ENCODE data around the gene TKT. TPM values are rescaled to one million over a fixed set of nuclear protein-coding genes. Genes with fewer than 3 reads are reported as not detected.

TKT gene
- total RNA-seq, 4 donors from 2014 or later, result 497 to 698 (median 627) TPM

GRCh38 chr3:53230041-53230621 lies 25.7 kb downstream of the TKT start:
- no peaks in the 10 kb centered on the region for H3K9me3 ChIP-seq
- H3K4me1 ChIP-seq, result no peaks in the 10 kb centered on the region
- no peaks in the 10 kb centered on the region for H3K27me3 ChIP-seq
- H3K27ac ChIP-seq, result no peak overlapping the region
- WGBS, 2 donors, result 85 to 92% methylated on average over 11 of the region's 16 CpGs
- TF ChIP-seq POLR2A (IDR thresholded peaks at IDR 0.05), result no peak
- TF ChIP-seq CTCF (IDR thresholded peaks at IDR 0.05), result no peak
- no peak overlapping the region for H3K4me3 ChIP-seq
- intact Hi-C loops (cut with DNase I), result no loop called here
- no peak for DNase-seq
- H3K36me3 ChIP-seq, result peaks cover 79 to 100% (median 95%) of the 10 kb centered on the region in 3 donors

GRCh38 chr3:53229606-53230005 lies 26.2 kb downstream of the TKT start:
- Histone ChIP-seq H3K27me3 (no peaks in the 10 kb centered on the region), H3K4me3 (no peak overlapping the region), H3K9me3 (no peaks in the 10 kb centered on the region), H3K27ac (no peak overlapping the region), H3K4me1 (no peaks in the 10 kb centered on the region), H3K36me3 (peaks cover 79 to 100% (median 96%) of the 10 kb centered on the region in 3 donors)
- no peak for DNase-seq
- intact Hi-C loops (cut with DNase I), result no loop called here
- no peak for TF ChIP-seq POLR2A (IDR thresholded peaks at IDR 0.05)
- no peak for TF ChIP-seq CTCF (IDR thresholded peaks at IDR 0.05)
- WGBS, 2 donors, result 100% methylated on average over 1 of the region's 2 CpGs

GRCh38 chr3:53229171-53229570 lies 26.7 kb downstream of the TKT start:
- Histone ChIP-seq H3K4me3 (no peak overlapping the region), H3K27me3 (no peaks in the 10 kb centered on the region), H3K4me1 (no peaks in the 10 kb centered on the region), H3K27ac (no peak overlapping the region), H3K9me3 (no peaks in the 10 kb centered on the region), H3K36me3 (peaks cover 79 to 100% (median 96%) of the 10 kb centered on the region in 3 donors)
- no peak for DNase-seq
- 95 to 100% methylated on average over 4 to 14 of the region's 14 CpGs for WGBS, 2 donors
- TF ChIP-seq POLR2A (IDR thresholded peaks at IDR 0.05) (no peak), CTCF (IDR thresholded peaks at IDR 0.05) (no peak)
- intact Hi-C loops (cut with DNase I), result no loop called here

GRCh38 chr3:53227993-53228885 lies 27.6 kb downstream of the TKT start:
- Histone ChIP-seq H3K36me3 (peaks cover 73 to 100% (median 97%) of the 10 kb centered on the region in 3 donors), H3K4me1 (no peaks in the 10 kb centered on the region), H3K27me3 (no peaks in the 10 kb centered on the region), H3K4me3 (no peak overlapping the region), H3K27ac (no peak overlapping the region), H3K9me3 (no peaks in the 10 kb centered on the region)
- no peak for TF ChIP-seq CTCF (IDR thresholded peaks at IDR 0.05)
- no peak for TF ChIP-seq POLR2A (IDR thresholded peaks at IDR 0.05)
- no peak for DNase-seq
- 74 to 90% methylated on average over 10 to 21 of the region's 24 CpGs for WGBS, 2 donors
- intact Hi-C loops (cut with DNase I), result no loop called here

- Histone ChIP-seq H3K27ac (no peak overlapping the region), H3K4me3 (no peak overlapping the region), H3K9me3 (no peaks in the 10 kb centered on the region), H3K4me1 (no peaks in the 10 kb centered on the region), H3K27me3 (no peaks in the 10 kb centered on the region), H3K36me3 (peaks cover 62 to 96% (median 84%) of the 10 kb centered on the region in 3 donors)
- intact Hi-C loops (cut with DNase I), result no loop called here
- 70 to 89% methylated on average over 2 to 3 of the region's 17 CpGs for WGBS, 2 donors
- TF ChIP-seq POLR2A (IDR thresholded peaks at IDR 0.05) (no peak), CTCF (IDR thresholded peaks at IDR 0.05) (no peak)
- DNase-seq, result no peak
Measured at GRCh38 chr3:53226841-53227407, 28.9 kb downstream of the TKT start.

Data from esophagus squamous epithelium (tissue), 5 donors.